Measurements from ENCODE around the gene SYDE2. TPM values are rescaled to one million over a fixed set of nuclear protein-coding genes. Genes with fewer than 3 reads are reported as not detected.
"Not testable (repeated sequence)": the region's sequence is repeated elsewhere in the genome, so short reads cannot be mapped to it uniquely, and the experiment has no call there.

The SYDE2 gene
- total RNA-seq, 1 donor from 2014 or later = 1.5 TPM

DNA sequence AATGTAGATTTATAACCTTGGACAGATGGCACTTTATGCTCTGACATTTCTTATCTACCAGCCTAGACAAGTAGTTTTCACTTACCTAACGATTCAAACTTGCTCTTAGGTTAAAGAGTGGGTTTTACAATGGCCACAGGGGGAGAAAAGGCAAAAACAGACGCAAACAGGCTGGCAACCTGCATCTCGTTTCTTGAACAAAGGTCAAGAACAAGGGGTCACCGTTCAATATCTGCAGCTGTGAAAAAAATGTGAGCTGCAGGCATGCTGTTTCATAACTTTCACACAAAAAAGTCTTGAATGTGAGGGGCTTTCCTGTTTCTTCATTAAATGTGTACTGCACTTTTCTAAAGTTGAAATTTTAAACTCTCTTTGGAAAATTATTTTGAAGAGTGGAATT lies 49.4 kb downstream of the SYDE2 start:
- no peaks in the 10 kb centered on the region for H3K27me3 Mint-ChIP-seq (ENCODE audit: unreplicated experiment)
- H3K27ac Mint-ChIP-seq (ENCODE audit: unreplicated experiment) = no peak overlapping the region
- H3K4me3 Mint-ChIP-seq (ENCODE audit: unreplicated experiment) = no peak overlapping the region
- H3K9me3 Mint-ChIP-seq (ENCODE audit: unreplicated experiment) = no peaks in the 10 kb centered on the region
- no peak for DNase-seq
- TF ChIP-seq, protein P1, sequence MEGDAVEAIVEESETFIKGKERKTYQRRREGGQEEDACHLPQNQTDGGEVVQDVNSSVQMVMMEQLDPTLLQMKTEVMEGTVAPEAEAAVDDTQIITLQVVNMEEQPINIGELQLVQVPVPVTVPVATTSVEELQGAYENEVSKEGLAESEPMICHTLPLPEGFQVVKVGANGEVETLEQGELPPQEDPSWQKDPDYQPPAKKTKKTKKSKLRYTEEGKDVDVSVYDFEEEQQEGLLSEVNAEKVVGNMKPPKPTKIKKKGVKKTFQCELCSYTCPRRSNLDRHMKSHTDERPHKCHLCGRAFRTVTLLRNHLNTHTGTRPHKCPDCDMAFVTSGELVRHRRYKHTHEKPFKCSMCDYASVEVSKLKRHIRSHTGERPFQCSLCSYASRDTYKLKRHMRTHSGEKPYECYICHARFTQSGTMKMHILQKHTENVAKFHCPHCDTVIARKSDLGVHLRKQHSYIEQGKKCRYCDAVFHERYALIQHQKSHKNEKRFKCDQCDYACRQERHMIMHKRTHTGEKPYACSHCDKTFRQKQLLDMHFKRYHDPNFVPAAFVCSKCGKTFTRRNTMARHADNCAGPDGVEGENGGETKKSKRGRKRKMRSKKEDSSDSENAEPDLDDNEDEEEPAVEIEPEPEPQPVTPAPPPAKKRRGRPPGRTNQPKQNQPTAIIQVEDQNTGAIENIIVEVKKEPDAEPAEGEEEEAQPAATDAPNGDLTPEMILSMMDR (IDR thresholded peaks at IDR 0.05; ENCODE audit: partially characterized antibody, unreplicated experiment) = no peak
- H3K4me1 Mint-ChIP-seq (ENCODE audit: low read depth, unreplicated experiment) = peaks cover 8% of the 10 kb centered on the region
- H3K36me3 Mint-ChIP-seq (ENCODE audit: unreplicated experiment) = no peaks in the 10 kb centered on the region

DNA sequence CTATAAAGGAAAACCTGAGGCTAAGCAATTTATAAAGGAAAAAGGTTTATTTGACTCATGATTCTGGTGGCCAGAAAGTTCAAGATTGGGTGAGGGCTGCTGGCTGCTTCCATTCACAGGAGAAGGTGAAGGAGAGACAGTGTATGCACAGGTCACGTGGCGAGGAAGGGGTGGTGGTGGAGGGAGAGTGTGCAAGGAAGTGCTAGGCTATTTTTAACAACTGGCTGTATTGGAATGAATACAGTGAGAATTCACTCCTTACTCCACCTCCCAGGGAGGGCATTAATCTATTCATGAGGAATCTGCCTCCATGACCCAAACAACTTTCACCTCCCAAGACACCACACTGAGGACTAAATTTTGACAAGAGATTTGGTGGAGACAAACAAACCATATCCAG lies 51.0 kb downstream of the SYDE2 start:
- Mint-ChIP-seq H3K4me3 (ENCODE audit: unreplicated experiment) (no peak overlapping the region), H3K4me1 (ENCODE audit: low read depth, unreplicated experiment) (peaks cover 8% of the 10 kb centered on the region), H3K27ac (ENCODE audit: unreplicated experiment) (no peak overlapping the region), H3K36me3 (ENCODE audit: unreplicated experiment) (no peaks in the 10 kb centered on the region), H3K27me3 (ENCODE audit: unreplicated experiment) (no peaks in the 10 kb centered on the region), H3K9me3 (ENCODE audit: unreplicated experiment) (no peaks in the 10 kb centered on the region)
- DNase-seq = no peak
- TF ChIP-seq, protein P1 (IDR thresholded peaks at IDR 0.05; ENCODE audit: partially characterized antibody, unreplicated experiment) = no peak

DNA sequence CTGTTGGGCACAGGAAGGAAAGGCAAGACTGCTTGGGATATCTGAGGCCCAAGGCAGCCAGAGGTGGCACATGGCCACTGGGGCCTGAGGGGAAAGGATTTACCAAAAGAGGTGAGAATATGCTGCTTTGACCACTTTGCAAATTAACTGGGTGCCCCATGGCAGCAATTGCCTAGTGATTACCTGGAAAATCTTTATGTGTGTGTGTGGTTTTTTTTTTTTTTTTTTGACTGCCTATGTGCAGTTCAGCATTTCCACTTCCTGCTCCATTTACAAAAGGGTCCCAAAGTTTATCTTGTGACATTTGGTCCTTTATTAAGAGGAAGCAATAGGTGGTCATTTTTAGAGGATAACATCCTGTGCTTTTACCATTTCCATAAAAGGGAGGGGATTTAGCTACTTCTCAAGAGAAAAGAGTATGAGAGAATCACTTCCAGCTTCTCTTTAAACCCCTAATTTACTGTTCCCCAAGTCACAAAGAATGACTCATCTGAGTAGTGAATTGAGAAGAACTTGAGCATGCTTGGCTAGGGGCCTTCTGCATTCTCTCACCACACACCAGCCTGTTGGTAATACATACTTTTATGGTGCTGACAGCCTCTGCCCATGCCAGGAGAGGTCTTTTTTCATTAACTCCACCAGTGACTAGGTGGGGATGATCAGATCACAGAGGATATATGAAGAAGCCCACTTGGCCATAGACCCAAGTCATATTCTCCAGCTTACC lies 52.1 kb downstream of the SYDE2 start:
- TF ChIP-seq, protein P1 (IDR thresholded peaks at IDR 0.05; ENCODE audit: partially characterized antibody, unreplicated experiment) = no peak
- H3K36me3 Mint-ChIP-seq (ENCODE audit: unreplicated experiment) = no peaks in the 10 kb centered on the region
- no peak overlapping the region for H3K27ac Mint-ChIP-seq (ENCODE audit: unreplicated experiment)
- no peaks in the 10 kb centered on the region for H3K9me3 Mint-ChIP-seq (ENCODE audit: unreplicated experiment)
- H3K27me3 Mint-ChIP-seq (ENCODE audit: unreplicated experiment) = no peaks in the 10 kb centered on the region
- DNase-seq = no peak
- H3K4me3 Mint-ChIP-seq (ENCODE audit: unreplicated experiment) = no peak overlapping the region
- H3K4me1 Mint-ChIP-seq (ENCODE audit: low read depth, unreplicated experiment) = peaks cover 8% of the 10 kb centered on the region

DNA sequence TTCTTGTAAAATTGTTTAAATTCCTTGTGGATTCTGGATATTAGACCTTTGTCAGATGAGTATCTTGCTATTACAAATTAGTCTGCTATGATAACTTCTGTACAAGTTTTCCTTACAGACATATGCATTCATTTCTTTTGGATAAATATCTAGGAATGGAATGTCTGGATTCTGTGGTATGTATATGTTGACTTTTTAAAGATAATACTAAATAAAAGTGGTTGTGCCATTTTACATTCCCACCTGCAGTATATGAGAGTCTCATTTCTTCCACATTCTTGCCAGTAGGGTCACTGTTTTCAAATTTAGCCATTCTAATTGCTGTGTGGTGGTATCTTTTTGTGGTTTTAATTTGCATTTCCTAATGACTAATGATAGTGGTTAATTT lies 53.9 kb downstream of the SYDE2 start:
- Mint-ChIP-seq H3K27me3 (ENCODE audit: unreplicated experiment) (no peaks in the 10 kb centered on the region), H3K4me1 (ENCODE audit: low read depth, unreplicated experiment) (peaks cover 4% of the 10 kb centered on the region), H3K9me3 (ENCODE audit: unreplicated experiment) (no peaks in the 10 kb centered on the region), H3K36me3 (ENCODE audit: unreplicated experiment) (no peaks in the 10 kb centered on the region), H3K4me3 (ENCODE audit: unreplicated experiment) (no peak overlapping the region), H3K27ac (ENCODE audit: unreplicated experiment) (no peak overlapping the region)
- DNase-seq = no peak
- TF ChIP-seq, protein P1 (IDR thresholded peaks at IDR 0.05; ENCODE audit: partially characterized antibody, unreplicated experiment) = no peak

DNA sequence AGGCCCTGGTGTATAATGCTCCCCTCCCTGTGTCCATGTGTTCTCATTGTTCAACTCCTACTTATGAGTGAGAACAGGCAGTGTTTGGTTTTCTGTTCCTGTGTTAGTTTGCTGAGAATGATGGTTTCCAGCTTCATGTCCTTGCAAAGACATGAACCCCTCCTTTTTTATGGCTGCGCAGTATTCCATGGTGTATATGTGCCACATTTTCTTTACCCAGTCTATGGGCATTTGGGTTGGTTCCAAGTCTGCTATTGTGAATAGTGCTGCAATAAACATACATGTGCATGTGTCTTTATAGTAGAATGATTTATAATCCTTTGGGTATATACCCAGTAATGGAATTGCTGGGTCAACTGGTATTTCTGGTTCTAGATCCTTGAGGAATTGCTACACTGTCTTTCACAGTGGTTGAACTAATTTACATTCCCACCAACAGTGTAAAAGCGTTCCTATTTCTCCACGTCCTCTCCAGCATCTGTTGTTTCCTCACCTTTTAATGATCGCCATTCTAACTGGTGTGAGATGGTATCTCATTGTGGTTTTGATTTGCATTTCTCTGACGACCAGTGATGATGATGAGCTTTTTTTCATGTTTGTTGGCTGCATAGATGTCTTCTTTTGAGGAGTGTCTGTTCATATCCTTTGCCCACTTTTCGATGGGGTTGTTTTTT lies 54.4 kb downstream of the SYDE2 start:
- H3K4me1 Mint-ChIP-seq (ENCODE audit: low read depth, unreplicated experiment); H3K9me3 Mint-ChIP-seq (ENCODE audit: unreplicated experiment); H3K36me3 Mint-ChIP-seq (ENCODE audit: unreplicated experiment); DNase-seq; H3K4me3 Mint-ChIP-seq (ENCODE audit: unreplicated experiment); H3K27ac Mint-ChIP-seq (ENCODE audit: unreplicated experiment); H3K27me3 Mint-ChIP-seq (ENCODE audit: unreplicated experiment): not testable (repeated sequence)

Measured in glutamatergic neuron (in vitro differentiated cells).